G401 (cell line): ENCODE results near the gene SLC32A1. TPM values are rescaled to one million over a fixed set of nuclear protein-coding genes. Genes with fewer than 3 reads are reported as not detected.

Experiments used
- DNase-seq: peaks from one replicate; pipeline ENCODE4 v3.0.0-alpha.2; 2015; ENCODE audit warnings: low spot score
- in situ Hi-C: cut with HindIII; loops from 2 replicates; pipeline ENCODE4 v1.10.0; 2016; ENCODE audit warnings: low sequenced_read_pairs, mixed read lengths
- total RNA-seq: library from RNA; depleted of rRNA; stranded (reverse); fragments of >200 nt; shearing (Covaris generic); gene quantifications from 2 replicates; pipeline ENCODE4 v1.2.3, GENCODE V29; 2014; rRNA removed

Gene SLC32A1, protein sequence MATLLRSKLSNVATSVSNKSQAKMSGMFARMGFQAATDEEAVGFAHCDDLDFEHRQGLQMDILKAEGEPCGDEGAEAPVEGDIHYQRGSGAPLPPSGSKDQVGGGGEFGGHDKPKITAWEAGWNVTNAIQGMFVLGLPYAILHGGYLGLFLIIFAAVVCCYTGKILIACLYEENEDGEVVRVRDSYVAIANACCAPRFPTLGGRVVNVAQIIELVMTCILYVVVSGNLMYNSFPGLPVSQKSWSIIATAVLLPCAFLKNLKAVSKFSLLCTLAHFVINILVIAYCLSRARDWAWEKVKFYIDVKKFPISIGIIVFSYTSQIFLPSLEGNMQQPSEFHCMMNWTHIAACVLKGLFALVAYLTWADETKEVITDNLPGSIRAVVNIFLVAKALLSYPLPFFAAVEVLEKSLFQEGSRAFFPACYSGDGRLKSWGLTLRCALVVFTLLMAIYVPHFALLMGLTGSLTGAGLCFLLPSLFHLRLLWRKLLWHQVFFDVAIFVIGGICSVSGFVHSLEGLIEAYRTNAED
- total RNA-seq = not detected in 2 replicates

DNA sequence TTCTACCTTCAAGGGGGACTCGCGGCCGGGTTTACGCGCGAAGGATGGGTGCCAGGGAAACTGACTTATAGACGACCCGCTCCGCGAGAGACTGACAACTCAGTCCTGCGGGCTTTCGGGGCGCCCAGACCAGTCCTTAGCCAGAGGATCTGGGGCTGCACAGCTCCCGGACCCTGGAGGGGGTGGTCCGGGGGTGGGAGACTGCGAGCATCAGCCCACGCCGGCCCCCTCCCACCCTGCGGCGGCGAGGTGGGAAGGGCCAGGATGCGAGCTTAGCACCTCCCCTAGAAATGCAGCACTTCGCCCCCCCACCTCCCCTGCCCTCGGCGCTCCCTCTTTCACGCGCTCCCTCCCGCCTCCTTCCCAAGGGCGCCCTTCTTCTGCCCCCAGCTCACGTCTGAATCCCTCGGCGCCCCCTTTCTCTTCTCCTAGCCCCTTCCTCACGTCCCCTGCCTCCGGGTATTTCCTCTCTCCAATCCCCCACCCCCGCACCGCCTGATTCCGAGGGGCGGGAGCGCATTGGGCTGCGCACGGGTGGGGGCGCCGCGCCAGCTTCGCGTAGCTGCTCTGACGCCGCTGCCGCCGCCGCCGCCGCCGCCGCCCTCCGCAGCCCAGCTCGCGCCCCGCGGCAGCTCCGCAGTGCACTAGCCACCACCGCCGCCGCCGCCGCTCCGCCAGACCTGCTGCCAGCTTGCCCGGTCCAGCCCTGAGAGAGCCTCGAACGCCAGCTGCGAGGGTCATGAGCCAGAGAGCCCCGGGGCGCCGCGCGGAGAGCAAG, at the start of gene SLC32A1:
Gene SLC32A1 (plus strand): TSS at position 639 of the 778 bp plus-strand sequence. CDS start 239 bp downstream, outside the sequence.
- DNase-seq = no peak
- in situ Hi-C loops = no loop called here

DNA sequence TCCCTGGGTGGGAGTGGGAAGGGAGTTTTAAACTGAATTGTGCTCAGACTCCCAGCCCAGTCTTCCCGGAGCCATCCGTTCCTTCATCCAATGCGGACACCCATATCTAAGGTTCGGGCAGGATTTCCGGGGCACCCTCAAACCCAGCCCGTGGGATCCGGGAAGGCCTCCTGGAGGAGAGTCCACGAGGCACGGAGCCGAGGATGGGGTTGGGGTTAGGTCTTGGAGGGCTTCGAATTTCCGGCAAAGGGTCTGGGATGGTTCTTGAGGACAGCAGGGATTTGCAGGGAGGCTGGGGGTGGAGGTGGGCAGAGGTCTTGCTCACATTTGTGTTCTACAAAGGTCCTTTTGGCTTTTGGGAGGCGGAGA, 49.5 kb upstream of the SLC32A1 start:
- in situ Hi-C loops = no loop called here
- DNase-seq = no peak

DNA sequence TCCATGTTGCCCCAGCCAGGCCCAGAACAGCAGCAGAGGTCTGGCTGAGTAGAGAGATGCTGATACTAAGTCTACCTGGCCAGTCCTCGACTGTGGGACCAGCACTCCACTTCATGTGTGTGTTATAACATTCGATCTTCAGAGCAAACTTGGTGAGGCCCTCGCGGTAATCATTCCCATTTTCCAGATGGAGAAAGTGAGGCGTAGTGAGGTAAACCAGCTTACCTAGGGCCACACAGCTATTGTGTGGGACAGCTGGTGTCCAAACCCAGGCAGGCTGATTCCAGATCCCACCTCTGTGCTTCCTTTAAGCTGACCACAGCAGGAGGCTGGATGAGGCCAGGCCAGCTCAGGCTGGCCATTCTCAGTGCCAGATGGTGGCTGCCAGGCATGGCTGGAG, 47.7 kb upstream of the SLC32A1 start:
- in situ Hi-C loops = no loop called here
- DNase-seq = peak; percentile 18

DNA sequence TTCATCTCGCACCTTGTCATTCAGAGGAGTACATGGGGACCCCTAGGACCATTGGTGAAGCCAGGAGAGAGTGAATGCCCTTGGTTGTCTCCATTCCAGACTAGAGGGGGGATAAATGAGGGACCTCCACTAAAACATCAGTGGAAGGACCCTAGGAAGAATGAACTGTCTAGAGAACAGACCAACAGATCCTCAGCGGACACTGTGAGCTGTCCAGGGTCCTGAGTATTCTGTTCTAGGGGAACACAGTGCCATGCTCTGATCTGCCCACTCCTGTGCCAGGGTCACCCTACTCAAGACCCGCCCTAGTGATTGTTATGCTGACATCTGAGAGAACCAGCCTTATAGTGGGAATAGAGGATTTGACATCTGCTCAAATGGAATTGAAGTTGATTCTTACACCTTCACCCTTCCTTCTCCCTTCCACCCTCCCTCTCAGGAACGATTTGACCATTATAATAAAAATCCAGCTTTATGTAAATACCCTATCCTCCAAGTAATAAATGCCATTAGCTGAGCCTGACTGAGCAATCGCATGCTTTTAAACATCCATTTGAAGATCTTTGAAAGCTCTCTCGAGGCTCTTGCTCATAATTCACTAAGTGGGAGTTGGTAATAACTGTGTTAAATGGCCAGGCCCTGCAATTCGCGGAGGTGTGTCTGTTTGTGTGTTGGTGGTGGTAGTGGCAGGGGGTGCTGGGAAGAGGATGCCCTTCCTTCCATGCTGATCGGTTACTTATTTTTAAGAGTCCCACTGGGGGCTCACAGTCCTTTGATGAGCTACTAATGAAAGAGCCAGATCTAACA, 43.6 kb upstream of the SLC32A1 start:
- no peak for DNase-seq
- in situ Hi-C loops = no loop called here

DNA sequence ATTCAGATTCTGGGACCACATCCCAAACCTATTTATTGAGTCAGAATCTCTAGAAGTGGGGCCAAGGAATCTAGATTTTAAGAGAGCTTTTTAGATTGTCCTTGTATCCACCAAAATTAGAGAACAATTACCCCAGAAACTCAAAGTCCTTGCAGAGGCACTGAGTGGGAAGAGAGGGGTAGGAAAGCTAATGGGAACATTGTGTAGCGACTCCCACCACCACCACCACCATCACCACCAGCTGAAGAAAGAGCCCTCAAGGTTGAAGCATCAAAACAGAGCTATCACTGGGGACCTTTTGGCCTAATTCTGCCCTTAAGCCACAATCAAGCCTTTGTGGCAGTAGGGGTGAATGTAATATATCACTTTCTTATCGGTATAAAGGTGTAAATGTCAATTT, 39.0 kb upstream of the SLC32A1 start:
- in situ Hi-C loops = no loop called here

DNA sequence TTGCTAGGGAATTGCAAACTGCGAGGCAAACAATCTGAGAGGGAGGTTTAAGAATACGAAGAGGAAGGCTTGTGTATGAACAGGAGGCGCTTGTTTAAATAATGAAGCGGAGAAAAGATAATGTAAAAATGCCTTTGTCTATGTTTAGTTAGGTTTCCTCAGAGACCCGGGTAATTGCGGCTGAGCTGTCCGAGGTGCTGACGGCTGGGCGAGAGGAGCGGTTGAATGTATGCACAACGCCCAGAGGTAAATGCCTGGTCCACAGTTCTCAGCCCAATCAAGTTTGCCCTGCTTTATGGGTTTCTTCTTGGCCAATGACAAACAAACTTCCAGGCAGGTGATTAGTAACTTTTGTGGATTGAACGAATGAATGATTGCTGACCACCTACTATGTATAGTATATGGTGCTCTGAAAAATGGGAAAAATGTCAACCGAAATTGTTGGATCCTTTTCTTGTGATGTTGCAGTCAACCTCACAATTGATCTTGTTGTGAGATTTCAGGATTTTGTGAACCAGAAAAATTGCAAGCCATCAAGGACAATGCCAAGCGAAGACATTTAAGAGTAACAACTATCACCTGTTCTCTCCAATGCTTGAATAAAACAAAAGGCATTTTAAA, 38.3 kb upstream of the SLC32A1 start:
- no peak for DNase-seq
- in situ Hi-C loops = no loop called here

More for the DNA sequence above, 39.0 kb upstream of the SLC32A1 start:
- DNase-seq = no peak

DNA sequence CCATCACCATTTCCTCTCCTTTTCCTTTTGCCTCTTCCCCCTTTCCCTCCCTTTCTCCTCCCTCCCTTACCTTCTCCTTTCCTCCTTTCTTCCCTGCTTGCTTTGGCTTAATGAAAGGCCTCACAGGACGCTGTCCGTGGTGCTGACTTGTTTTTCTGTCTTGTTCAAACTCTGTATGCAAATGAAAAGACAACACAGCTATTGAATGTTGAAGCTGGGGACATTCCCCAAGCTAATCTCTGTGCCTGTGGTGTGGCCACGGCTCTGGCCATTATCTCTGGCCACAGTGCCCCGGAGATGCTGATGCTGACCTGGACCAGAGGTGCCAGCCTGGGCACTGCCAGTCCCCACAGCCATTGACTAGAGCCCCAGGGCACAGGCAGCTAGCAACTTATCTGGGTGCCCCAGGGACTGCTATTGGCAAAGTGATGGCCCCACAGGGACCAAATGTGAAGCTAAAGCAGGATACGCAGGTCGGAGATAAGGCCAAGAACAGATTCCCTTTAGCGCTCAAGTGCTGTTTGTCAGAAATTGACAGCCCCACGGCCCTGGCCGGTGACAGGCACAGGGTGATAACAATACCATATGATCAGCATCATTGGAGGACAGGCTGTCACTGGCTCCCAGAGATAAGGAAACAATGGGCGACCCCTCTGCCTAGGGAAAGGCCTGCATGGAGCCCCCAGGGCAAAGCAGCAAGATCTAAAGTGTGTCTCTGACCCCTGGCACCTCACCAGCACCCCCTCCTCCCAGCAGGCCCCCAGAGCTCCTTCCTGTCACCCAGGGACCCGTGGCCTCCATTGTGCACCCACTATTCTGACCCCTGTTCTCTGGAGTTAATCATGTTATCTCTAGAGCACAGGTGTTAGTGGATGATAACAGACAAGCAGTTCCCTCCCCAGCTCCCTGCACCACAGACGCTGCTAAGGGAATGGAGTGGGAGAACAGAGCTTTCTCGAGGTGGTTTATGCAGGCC, 31.6 kb upstream of the SLC32A1 start:
- DNase-seq = no peak
- in situ Hi-C loops = no loop called here

DNA sequence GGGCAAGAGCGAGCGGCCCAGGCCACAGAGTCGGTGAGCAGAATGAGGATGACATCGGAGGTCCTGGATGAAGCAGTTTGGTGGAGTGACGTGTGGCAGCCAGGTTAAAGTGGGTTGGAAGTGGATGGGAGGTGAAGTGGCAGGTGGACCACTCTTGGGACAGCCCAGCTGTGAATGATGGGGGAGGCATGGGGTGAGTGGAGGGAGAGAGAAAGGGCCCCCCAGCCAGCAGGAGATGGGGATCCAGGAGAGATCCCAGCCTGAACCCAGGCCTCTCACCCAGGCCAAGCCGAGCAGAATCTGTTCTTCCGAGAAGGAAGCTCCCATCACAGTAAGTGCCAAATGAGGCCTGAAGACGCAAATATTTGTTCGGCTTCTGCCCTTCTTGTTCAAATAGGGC, 27.0 kb upstream of the SLC32A1 start:
- in situ Hi-C loops = no loop called here
- DNase-seq = no peak

DNA sequence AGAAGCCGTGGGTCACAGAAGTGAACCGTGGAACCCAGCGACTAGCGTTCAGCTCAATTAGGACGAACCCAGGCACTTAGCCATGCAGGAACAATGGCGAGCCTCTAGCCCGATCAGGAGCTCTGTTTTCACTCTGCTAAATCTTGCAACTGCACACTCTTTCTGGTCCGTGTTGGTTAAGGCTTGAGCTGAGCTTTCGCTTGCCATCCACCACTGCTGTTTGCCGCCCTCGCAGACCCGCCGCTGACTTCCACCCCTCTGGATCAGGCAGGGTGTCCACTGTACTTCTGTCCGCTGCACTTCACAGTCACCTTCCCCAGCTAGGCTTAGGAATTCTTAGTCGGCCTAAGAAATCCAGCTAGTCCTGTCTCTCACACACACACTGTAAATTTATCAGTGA, 25.7 kb upstream of the SLC32A1 start:
- in situ Hi-C loops = no loop called here
- no peak for DNase-seq

DNA sequence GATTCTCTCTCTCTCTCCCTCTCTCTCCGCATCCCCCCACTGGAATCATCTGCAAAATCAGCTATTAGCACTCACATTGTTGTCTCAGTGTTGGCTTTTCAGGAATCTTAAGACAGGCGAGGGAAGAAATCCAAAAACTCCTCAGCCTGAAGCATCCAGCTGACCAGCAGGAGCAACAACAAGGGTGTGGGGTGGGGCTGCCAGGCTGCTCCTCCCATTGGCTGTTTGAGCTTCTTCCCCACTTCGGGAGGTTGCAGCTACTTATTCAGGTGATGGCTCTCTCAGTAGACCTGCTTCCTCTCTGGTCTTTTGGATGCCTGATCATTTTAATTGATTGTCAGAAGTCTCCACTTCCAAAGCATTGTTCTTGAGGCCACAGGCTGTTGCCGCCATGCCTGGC, 24.1 kb upstream of the SLC32A1 start:
- in situ Hi-C loops = no loop called here
- no peak for DNase-seq

DNA sequence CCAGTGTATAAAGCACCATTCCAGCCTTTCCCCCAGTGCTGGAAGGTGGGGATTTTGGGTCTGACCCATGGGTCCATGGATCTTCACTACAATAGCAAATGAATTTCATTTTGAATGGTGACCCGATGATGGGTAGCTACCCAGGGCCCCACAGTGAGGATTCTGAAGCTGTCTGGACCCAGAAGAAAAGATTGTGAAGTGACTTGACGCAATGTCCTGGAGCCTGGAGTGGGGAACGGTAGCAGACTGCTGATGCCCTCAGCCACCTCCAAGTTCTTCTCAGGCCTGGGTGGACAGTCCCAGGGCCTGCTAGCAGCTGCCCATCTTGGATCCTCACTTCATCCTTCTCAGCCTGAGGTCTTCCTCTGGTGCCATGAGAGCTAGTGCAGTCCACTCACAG, 23.4 kb upstream of the SLC32A1 start:
- no peak for DNase-seq
- in situ Hi-C loops = no loop called here

DNA sequence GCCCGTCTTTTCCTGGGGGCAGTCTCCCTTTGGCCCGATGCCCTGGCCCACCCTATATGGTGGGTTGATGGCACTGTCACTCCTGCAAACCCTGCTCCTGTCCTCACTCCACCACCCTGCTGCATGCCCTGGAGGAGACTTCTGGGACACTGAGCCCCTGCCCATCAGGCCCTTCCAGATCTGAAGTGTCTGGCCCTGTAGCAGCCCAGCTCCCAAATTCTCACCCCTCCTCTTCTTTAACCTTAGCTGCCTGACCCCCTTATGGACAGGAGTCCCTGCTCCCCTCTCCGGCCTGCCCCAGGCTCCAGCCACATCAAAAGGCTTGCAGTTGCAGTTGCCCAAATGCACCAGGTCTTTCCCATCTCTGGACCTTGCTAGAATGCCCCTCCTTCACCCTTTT, 20.8 kb upstream of the SLC32A1 start:
- in situ Hi-C loops = no loop called here
- DNase-seq = no peak

DNA sequence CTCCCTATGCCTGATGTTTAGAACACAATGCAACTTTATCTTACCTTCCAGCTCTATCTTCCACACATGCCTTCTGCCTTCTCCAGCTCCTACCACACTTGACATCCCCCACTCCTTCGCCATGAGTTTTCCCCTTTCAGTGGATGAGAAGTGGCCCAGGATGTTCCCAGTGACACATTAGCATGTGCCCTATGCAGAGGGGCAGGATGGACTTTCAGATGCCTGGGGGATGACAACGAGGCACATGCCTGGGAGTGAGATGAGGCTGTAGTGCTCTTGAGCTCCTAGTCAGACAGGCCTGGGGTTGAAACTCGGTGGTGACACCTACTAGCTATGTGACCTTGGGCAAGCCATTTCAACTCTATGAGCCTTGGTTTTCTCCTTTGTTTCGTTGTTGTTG, 20.1 kb upstream of the SLC32A1 start:
- in situ Hi-C loops = no loop called here
- DNase-seq = no peak

DNA sequence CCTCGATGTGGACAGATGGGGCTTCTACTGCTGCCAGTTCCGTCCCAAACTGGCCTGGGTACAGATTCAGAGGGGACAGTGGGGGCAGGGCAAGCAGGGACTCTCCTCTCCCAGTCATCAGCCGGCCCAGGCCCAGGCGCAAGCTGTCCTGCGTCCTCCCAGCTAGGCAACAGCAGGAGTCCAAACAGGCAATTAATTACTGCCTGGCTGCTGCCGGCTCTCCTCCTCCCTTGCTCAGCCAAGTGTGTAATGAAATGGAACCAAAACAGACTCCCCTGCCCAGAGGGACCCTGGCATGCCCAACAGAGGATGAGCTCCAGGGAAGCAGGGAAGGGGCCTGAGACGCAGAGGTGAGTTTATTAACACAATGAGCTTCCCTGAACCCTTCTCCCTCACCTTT, 17.8 kb upstream of the SLC32A1 start:
- in situ Hi-C loops = no loop called here
- no peak for DNase-seq

DNA sequence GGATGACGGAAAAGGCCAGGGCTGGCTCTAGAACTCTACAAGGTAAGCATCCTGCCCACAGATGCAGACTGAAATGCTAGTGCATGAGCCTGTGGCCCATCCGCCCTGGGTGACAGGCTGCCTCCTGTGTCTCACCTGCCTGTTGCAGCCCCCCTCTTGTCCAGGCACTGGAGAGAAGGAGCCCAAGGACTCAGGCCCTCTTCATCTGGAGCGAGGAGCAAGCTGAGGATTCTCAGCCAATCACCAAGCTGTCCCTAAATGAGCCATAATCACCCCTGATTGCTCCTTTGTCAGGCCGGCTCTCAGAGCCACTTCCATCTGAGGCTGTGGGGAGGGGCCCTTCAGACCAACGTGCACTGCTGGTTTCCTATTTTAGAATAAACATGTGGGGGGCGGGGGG, 10.0 kb upstream of the SLC32A1 start:
- no peak for DNase-seq
- in situ Hi-C loops = no loop called here

DNA sequence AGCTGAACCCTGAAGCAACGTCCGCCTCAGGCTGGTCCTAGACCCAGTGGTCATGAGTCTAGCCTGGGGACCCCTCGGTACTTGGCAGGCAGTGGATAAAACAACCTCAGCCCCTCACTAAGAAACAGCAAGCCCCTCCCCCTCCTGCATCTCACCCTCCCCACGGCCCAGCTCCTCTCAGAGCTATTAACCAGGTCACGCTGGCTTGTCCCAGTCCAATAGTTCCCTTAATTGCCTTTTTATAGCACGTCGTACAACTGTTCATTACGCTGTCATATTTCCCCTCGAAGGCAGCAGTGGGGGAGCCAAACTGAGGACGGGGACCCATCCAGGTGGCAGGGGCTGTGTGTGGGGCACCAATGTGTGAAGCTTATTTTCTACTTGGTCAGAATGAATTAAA, 8.6 kb upstream of the SLC32A1 start:
- in situ Hi-C loops = no loop called here
- no peak for DNase-seq

DNA sequence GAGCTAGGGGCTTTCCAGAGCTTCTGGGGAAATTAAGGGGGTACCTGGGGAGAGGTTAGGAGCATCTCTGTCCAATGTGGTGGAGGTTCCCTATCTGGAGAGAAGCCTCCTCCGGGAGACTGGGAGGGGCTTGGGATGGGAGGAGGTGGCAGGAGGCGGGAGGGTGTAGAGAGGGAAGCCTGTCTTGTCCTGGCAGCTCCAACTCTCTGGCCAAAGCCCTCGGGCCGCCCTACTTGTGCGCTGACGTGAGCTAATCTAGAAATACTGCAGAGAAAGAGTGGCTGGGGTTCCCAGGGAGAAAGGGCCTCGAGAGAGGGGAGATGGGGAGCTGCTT, 1.6 kb upstream of the SLC32A1 start:
- in situ Hi-C loops = no loop called here
- DNase-seq = no peak
